K562 (cell line): ENCODE measurements around the gene WDFY2. TPM values are rescaled to one million over a fixed set of nuclear protein-coding genes. Genes with fewer than 3 reads are reported as not detected.

ENCODE experiments used
- ATAC-seq: fragments of 200-7000 bp; cut with Tn5 transposase; 3 replicates; pipeline ENCODE4 v1.9.1; 2020; ENCODE audit warnings: moderate library complexity
- BruUV-seq: library from RNA; stranded (reverse); fragments of 400-500 nt; replicated peaks from 2 replicates; lab custom pipeline; 2021; lab: Mats Ljungman, UMichigan
- CTCF ChIA-PET: fragments of 300-600 bp; formaldehyde crosslinking; extraction: SDS; loops from one replicate; lab custom pipeline; 2021; ENCODE audit warnings: low intra/inter-chr PET ratio; lab: Yijun Ruan, JAX
- POLR2A ChIA-PET: fragments of 300-600, 350-650 bp; sonication (Branson Sonifier 250); formaldehyde crosslinking; extraction: SDS; loops from one replicate; lab custom pipeline; 2021; ENCODE audit warnings: antibody characterized with exemption, inconsistent platforms; lab: Yijun Ruan, JAX
- DNase-seq, 4 experiments: peaks; one replicate each; pipeline versions ENCODE4 v3.0.0 to v3.0.0-alpha.2; 2011 to 2018; ENCODE audit warnings: low spot score in 3 of 4, mixed read lengths in 3 of 4; ENCODE audit errors: extremely low read depth in 1 of 4
- FAIRE-seq: peaks from 2 replicates; lab custom pipeline; 2011; peaks lifted over from hg19 to GRCh38; lab: Jason Lieb, UNC
- H2AFZ ChIP-seq: 2 replicates; pipeline ENCODE4 v1.6.0; 2011; ENCODE audit warnings: low read depth, low read length, control low read depth, inconsistent platforms
- H3K27ac ChIP-seq: fragments of 200-600 bp; 3 replicates; pipeline ENCODE4 v1.8.0; 2011; ENCODE audit warnings: low read depth, mild to moderate bottlenecking, control low read depth, inconsistent platforms, low read length, moderate library complexity, mixed read lengths; ENCODE audit errors: extremely low read depth
- H3K27me3 ChIP-seq, 2 experiments: fragments of 300-600 bp in 1 of 2; 2 replicates in 1 of 2; 3 replicates in 1 of 2; pipeline versions ENCODE4 v1.6.0 to v1.8.0; 2011; ENCODE audit warnings: inconsistent platforms in 2 of 2, low read length in 2 of 2, mild to moderate bottlenecking in 1 of 2, mixed read lengths in 1 of 2, moderate library complexity in 1 of 2; ENCODE audit not compliant: control insufficient read depth in 2 of 2, insufficient read depth in 2 of 2
- H3K36me3 ChIP-seq: fragments of 300-600 bp; 3 replicates; pipeline ENCODE4 v1.8.0; 2011; ENCODE audit warnings: mild to moderate bottlenecking, low read length, inconsistent platforms; ENCODE audit not compliant: control insufficient read depth, insufficient read depth
- H3K4me1 ChIP-seq, 2 experiments: fragments of 200-600 bp in 1 of 2; replicated peaks in 1 of 2; 2 replicates in 1 of 2; 3 replicates in 1 of 2; pipeline versions ENCODE4 v1.5.1 to v1.8.0; 2011; ENCODE audit warnings: inconsistent platforms in 2 of 2, low read length in 2 of 2, mild to moderate bottlenecking in 1 of 2, mixed read lengths in 1 of 2, moderate library complexity in 1 of 2; ENCODE audit not compliant: control insufficient read depth in 2 of 2, insufficient read depth in 2 of 2
- H3K4me2 ChIP-seq: 2 replicates; pipeline ENCODE4 v1.6.1; 2011; ENCODE audit warnings: low read length, control low read depth, inconsistent platforms, mixed read lengths; ENCODE audit not compliant: insufficient read depth
- H3K4me3 ChIP-seq: fragments of 200-600 bp; sonication (generic), shearing (Covaris generic); 2 replicates; pipeline ENCODE4 v1.5.1; 2016; ENCODE audit warnings: control low read depth, inconsistent platforms
- H3K79me2 ChIP-seq: fragments of 200-600 bp; 3 replicates; pipeline ENCODE4 v1.8.0; 2011; ENCODE audit warnings: low read length, inconsistent platforms; ENCODE audit not compliant: control insufficient read depth, insufficient read depth
- H3K9ac ChIP-seq, 2 experiments: 2 replicates each; pipeline versions ENCODE4 v1.6.0 to v1.6.1; 2011; ENCODE audit warnings: low read depth in 2 of 2, low read length in 2 of 2, control low read depth in 1 of 2, inconsistent platforms in 1 of 2, mild to moderate bottlenecking in 1 of 2, mixed read lengths in 1 of 2; ENCODE audit not compliant: insufficient read depth in 1 of 2
- H3K9me1 ChIP-seq: one replicate; pipeline ENCODE4 v1.6.0; 2011; ENCODE audit warnings: inconsistent platforms, mild to moderate bottlenecking, low read length, moderate library complexity; ENCODE audit not compliant: control insufficient read depth, insufficient read depth
- H3K9me3 ChIP-seq: replicated peaks from 2 replicates; pipeline ENCODE4 v1.5.1; 2011; ENCODE audit warnings: low read depth, low read length, inconsistent platforms; ENCODE audit not compliant: control insufficient read depth, insufficient read depth
- H4K20me1 ChIP-seq: replicated peaks from 2 replicates; pipeline ENCODE4 v1.6.1; 2011; ENCODE audit warnings: low read length, inconsistent platforms, mixed read lengths; ENCODE audit not compliant: control insufficient read depth, insufficient read depth
- CBX8 ChIP-seq: fragments of 200-600 bp; sonication (generic); IDR thresholded peaks from 2 replicates; pipeline ENCODE4 v1.6.1; 2012; ENCODE audit warnings: borderline replicate concordance, mixed run types, low read depth, mild to moderate bottlenecking, moderate library complexity, mixed read lengths, low read length, control low read depth, inconsistent platforms; ENCODE audit not compliant: poor library complexity, severe bottlenecking; ENCODE audit errors: extremely low read depth
- CCAR2 ChIP-seq: fragments of 200-400 bp; formaldehyde crosslinking; IDR thresholded peaks from 2 replicates; pipeline ENCODE4 v1.6.1; 2017; ENCODE audit warnings: mild to moderate bottlenecking, low read depth, low read length
- ERF ChIP-seq: fragments of 450-650 bp; formaldehyde crosslinking; IDR thresholded peaks from 2 replicates; pipeline ENCODE4 v1.4.0; 2020; ENCODE audit warnings: mild to moderate bottlenecking, mixed read lengths
- HMGN3 ChIP-seq: IDR thresholded peaks from 2 replicates; pipeline ENCODE4 v1.6.1; 2011; ENCODE audit warnings: borderline replicate concordance, low read depth, mild to moderate bottlenecking, mixed read lengths, low read length; ENCODE audit not compliant: insufficient read length; ENCODE audit errors: extremely low read depth
- KAT7 ChIP-seq: sonication (generic); formaldehyde crosslinking; IDR thresholded peaks from 2 replicates; pipeline ENCODE4 v1.8.0; 2022; ENCODE audit warnings: missing genetic modification reagents, mild to moderate bottlenecking, borderline replicate concordance
- NR2C2 ChIP-seq, 2 experiments: fragments of 200-800 bp in 1 of 2; sonication (Bioruptor generic) in 1 of 2; sonication (generic) in 1 of 2; formaldehyde crosslinking in 1 of 2; IDR thresholded peaks; 2 replicates each; pipeline versions ENCODE4 v1.6.1 to v1.8.0; 2016 to 2022; ENCODE audit warnings: mild to moderate bottlenecking in 1 of 2, missing compliant biosample characterization in 1 of 2, missing genetic modification characterization in 1 of 2, missing genetic modification reagents in 1 of 2
- PHF20 ChIP-seq: fragments of 450-650 bp; IDR thresholded peaks from 2 replicates; pipeline ENCODE4 v1.6.1; 2018; ENCODE audit not compliant: partially characterized antibody
- STAT6 ChIP-seq: sonication (generic); formaldehyde crosslinking; IDR thresholded peaks from 2 replicates; pipeline ENCODE4 v1.8.1; 2023; ENCODE audit warnings: mild to moderate bottlenecking, missing genetic modification reagents
- ZKSCAN3 ChIP-seq: fragments of 250-450 bp; sonication (Bioruptor Pico); IDR thresholded peaks from 2 replicates; pipeline ENCODE4 v1.4.0; 2020
- ZNF311 ChIP-seq: fragments of 250-450 bp; sonication (Bioruptor Pico); IDR thresholded peaks from 2 replicates; pipeline ENCODE4 v1.4.0; 2020; ENCODE audit warnings: mild to moderate bottlenecking, moderate library complexity
- in situ Hi-C: fragments of 300-500 bp; cut with MboI; formaldehyde crosslinking; loops from 4 replicates; pipeline ENCODE4 v1.15.0; 2018; ENCODE audit warnings: inconsistent platforms, mixed read lengths
- intact Hi-C: fragments of 100-400 bp; cut with micrococcal nuclease; formaldehyde crosslinking; loops from 2 replicates; pipeline ENCODE4 v1.14.2; 2022
- polyA plus RNA-seq, 8 experiments: library from polyadenylated mRNA; depleted of rRNA in 4 of 8; stranded (reverse) in 5 of 8; unstranded in 3 of 8; fragments of >200 nt; fragmentation: Nextera tagmentation in 2 of 8; fragmentation: Illumina TruSeq in 1 of 8; extraction: Ambion mirVana in 2 of 8; extraction: Trizol in 1 of 8; gene quantifications; 2 replicates each; pipeline versions ENCODE4 v1.2.1 to v1.2.3, GENCODE V29; 2011 to 2014; ENCODE audit warnings: inconsistent platforms in 1 of 8, missing spikeins in 1 of 8
- total RNA-seq, 7 experiments: library from RNA; depleted of rRNA in 6 of 7; stranded (reverse); fragments of >200 nt in 6 of 7; fragmentation: Illumina TruSeq in 2 of 7; extraction: Trizol in 2 of 7; gene quantifications; 2 replicates each; pipeline versions ENCODE4 v1.2.1 to v1.2.3, GENCODE V29; 2011 to 2021; ENCODE audit warnings: low replicate concordance in 1 of 7

Gene WDFY2
- total and polyA plus RNA-seq, 9 of the 15 experiments (the other 6 are each of a cell fraction or from before 2014, with no cell fraction given): 0.66 to 6.4 (median 4.4) TPM

GRCh38 chr13:51707461-51707860, 123.2 kb downstream of the WDFY2 start:
- no peaks in the 10 kb centered on the region for H3K79me2 ChIP-seq
- DNase-seq (no peak), FAIRE-seq (no peak), ATAC-seq (no peak)
- no peaks in the 10 kb centered on the region for H3K4me1 ChIP-seq
- H3K9me1 ChIP-seq: no peaks in the 10 kb centered on the region
- H3K27me3 ChIP-seq: no peaks in the 10 kb centered on the region
- H3K36me3 ChIP-seq: 0 out of 3 replicates have a peak, but pooled peaks cover 3% of the 10 kb centered on the region
- ChIA-PET POLR2A (no interaction called here), CTCF (no interaction called here)
- in situ Hi-C loops: no loop called here
- TF ChIP-seq CCAR2 (no peak), NR2C2 (CRISPR knock-in tag; IDR thresholded peaks at IDR 0.05) (no peak), NR2C2 (tag; IDR thresholded peaks at IDR 0.05) (no peak), ZNF311 (CRISPR knock-in tag) (no peak), PHF20 (no peak), ZKSCAN3 (CRISPR knock-in tag) (no peak), CBX8 (no peak), STAT6 (no peak), HMGN3 (no peak), KAT7 (no peak), ERF (CRISPR knock-in tag) (no peak)
- H3K4me3 ChIP-seq: no peak overlapping the region
- no peaks in the 10 kb centered on the region for H4K20me1 ChIP-seq
- intact Hi-C loops: no loop called here
- no peaks in the 10 kb centered on the region for H3K9me3 ChIP-seq
- H2AFZ ChIP-seq: no peak overlapping the region
- no peak overlapping the region for H3K9ac ChIP-seq
- no TSS peak for BruUV-seq
- no peak overlapping the region for H3K4me2 ChIP-seq
- no peak overlapping the region for H3K27ac ChIP-seq
